B cell (primary cell): Measurements from ENCODE around the gene CRB1. TPM values are rescaled to one million over a fixed set of nuclear protein-coding genes. Genes with fewer than 3 reads are reported as not detected.

Experiments used
- ATAC-seq: fragments of 200-7000 bp; cut with Tn5 transposase; one replicate; pipeline ENCODE4 v1.10.0; 2021; ENCODE audit warnings: low read depth, mild to moderate bottlenecking, moderate number of reproducible peaks, moderate library complexity
- CTCF ChIA-PET: fragments of 350-600 bp; sonication (Branson Sonifier 250); formaldehyde crosslinking; loops from one replicate; lab custom pipeline; 2021; ENCODE audit warnings: antibody characterized with exemption, inconsistent platforms; lab: Charles Lee
- POLR2A ChIA-PET: fragments of 350-600 bp; sonication (Branson Sonifier 250); formaldehyde crosslinking; loops from one replicate; lab custom pipeline; 2021; ENCODE audit warnings: antibody characterized with exemption; lab: Charles Lee
- DNase-seq: peaks from one replicate; pipeline ENCODE4 v3.0.0; 2013
- H2AFZ ChIP-seq: 2 replicates; pipeline ENCODE4 v1.6.1; 2012; ENCODE audit warnings: mild to moderate bottlenecking, low read depth, low read length; ENCODE audit not compliant: insufficient read depth, poor library complexity, severe bottlenecking
- H3K27ac ChIP-seq, 2 donors: 1 replicate in 1 of 2; 2 replicates in 1 of 2; pipeline ENCODE4 v1.5.1; 2012 to 2013; ENCODE audit warnings: low read length in 2 of 2, mild to moderate bottlenecking in 2 of 2, moderate library complexity in 1 of 2
- H3K27me3 ChIP-seq, 4 experiments: fragments of 200-600 bp in 1 of 4; sonication (generic) in 1 of 4; replicated peaks in 1 of 4; 1 replicate in 2 of 4; 2 replicates in 2 of 4; pipeline versions ENCODE4 v1.6.1 to v1.7.0; 2013 to 2016; ENCODE audit warnings: low read length in 3 of 4, mild to moderate bottlenecking in 2 of 4, mixed read lengths in 1 of 4, moderate library complexity in 1 of 4; ENCODE audit not compliant: insufficient read depth in 4 of 4, control insufficient read depth in 3 of 4; ENCODE audit errors: control extremely low read depth in 1 of 4
- H3K36me3 ChIP-seq, 2 experiments: replicated peaks in 1 of 2; 1 replicate in 1 of 2; 2 replicates in 1 of 2; pipeline versions ENCODE4 v1.6.1 to v1.7.1; 2013; ENCODE audit warnings: low read length in 1 of 2; ENCODE audit not compliant: insufficient read depth in 2 of 2, control insufficient read depth in 1 of 2; ENCODE audit errors: control extremely low read depth in 1 of 2, extremely low read depth in 1 of 2
- H3K4me1 ChIP-seq, 2 donors: fragments of 200-600 bp in 1 of 2; sonication (generic) in 1 of 2; 1 replicate in 1 of 2; 2 replicates in 1 of 2; pipeline versions ENCODE4 v1.5.1 to v1.6.1; 2013 to 2017; ENCODE audit warnings: low read length in 2 of 2; ENCODE audit not compliant: control insufficient read depth in 2 of 2, insufficient read depth in 2 of 2
- H3K4me2 ChIP-seq: replicated peaks from 2 replicates; pipeline ENCODE3; 2012; ENCODE audit warnings: mild to moderate bottlenecking, low read depth, low read length; ENCODE audit not compliant: poor library complexity, severe bottlenecking
- H3K4me3 ChIP-seq, 5 experiments: fragments of 200-600 bp in 1 of 5; sonication (generic) in 1 of 5; 1 replicate in 3 of 5; 2 replicates in 2 of 5; pipeline versions ENCODE4 v1.5.1 to v1.7.0; 2011 to 2016; ENCODE audit warnings: low read length in 4 of 5, mild to moderate bottlenecking in 4 of 5, low read depth in 2 of 5, control low read depth in 1 of 5, moderate library complexity in 1 of 5; ENCODE audit not compliant: insufficient read depth in 1 of 5; ENCODE audit errors: control extremely low read depth in 1 of 5, extremely low read depth in 1 of 5
- H3K79me2 ChIP-seq: fragments of 200-600 bp; sonication (generic); one replicate; pipeline ENCODE4 v1.6.0; 2016; ENCODE audit warnings: low read length; ENCODE audit not compliant: control insufficient read depth, insufficient read depth
- H3K9ac ChIP-seq: fragments of 200-600 bp; sonication (generic); 2 replicates; pipeline ENCODE4 v1.6.1; 2017; ENCODE audit warnings: mild to moderate bottlenecking, low read length, moderate library complexity
- H3K9me3 ChIP-seq, 3 donors: one replicate each; pipeline versions ENCODE4 v1.6.1 to v1.7.1; 2013; ENCODE audit warnings: low read length in 2 of 3; ENCODE audit not compliant: control insufficient read depth in 2 of 3, insufficient read depth in 1 of 3; ENCODE audit errors: control extremely low read depth in 1 of 3
- H4K20me1 ChIP-seq: 2 replicates; pipeline ENCODE4 v1.6.0; 2012; ENCODE audit warnings: mild to moderate bottlenecking, low read length; ENCODE audit not compliant: insufficient read depth, control insufficient read depth, poor library complexity, severe bottlenecking
- H3K27ac Mint-ChIP-seq: one replicate; pipeline ENCODE4 v1.8.0; 2021; ENCODE audit warnings: mixed read lengths
- H3K27me3 Mint-ChIP-seq: one replicate; pipeline ENCODE4 v1.8.0; 2021; ENCODE audit warnings: mixed read lengths
- H3K4me1 Mint-ChIP-seq: one replicate; pipeline ENCODE4 v1.8.0; 2021; ENCODE audit warnings: mixed read lengths
- H3K4me3 Mint-ChIP-seq: one replicate; pipeline ENCODE4 v1.8.0; 2021; ENCODE audit warnings: mixed read lengths
- H3K9me3 Mint-ChIP-seq: one replicate; pipeline ENCODE4 v1.8.0; 2022; ENCODE audit warnings: mixed read lengths; ENCODE audit not compliant: insufficient read depth
- CTCF ChIP-seq: fragments of 200-600 bp; IDR thresholded peaks from one replicate; pipeline ENCODE4 v1.8.0; 2022; ENCODE audit warnings: antibody characterized with exemption, mild to moderate bottlenecking
- EZH2 ChIP-seq: IDR thresholded peaks from 2 replicates; pipeline ENCODE4 v1.6.1; 2012; ENCODE audit warnings: borderline replicate concordance, low read depth, mild to moderate bottlenecking, moderate library complexity, low read length; ENCODE audit not compliant: insufficient read depth, poor library complexity, severe bottlenecking
- WGBS: methylation state at CpG from one replicate; pipeline ENCODE4 v1.1.5; 2013; ENCODE audit warnings: missing lambda C conversion rate; ENCODE audit not compliant: insufficient coverage; 5-methylcytosine and 5-hydroxymethylcytosine counted together
- intact Hi-C: fragments of 100-400 bp; cut with micrococcal nuclease; formaldehyde crosslinking; loops from one replicate; pipeline ENCODE4 v1.10.0; 2022
- polyA plus RNA-seq: library from polyadenylated mRNA; depleted of rRNA; stranded (reverse); fragments of >200 nt; gene quantifications from 2 replicates; pipeline ENCODE4 v1.2.3, GENCODE V29; 2012
- total RNA-seq, 2 donors: library from RNA; stranded (reverse); fragments of 120-200 nt in 1 of 2; gene quantifications; 1 replicate in 1 of 2; 2 replicates in 1 of 2; pipeline versions ENCODE4 v1.2.3 to v1.2.4, GENCODE V29; 2013 to 2022

The CRB1 gene
- total and polyA plus RNA-seq, 2 donors (not counting 1 experiment from before 2014, with no cell fraction given): 0.15 TPM; not detected in 1

DNA sequence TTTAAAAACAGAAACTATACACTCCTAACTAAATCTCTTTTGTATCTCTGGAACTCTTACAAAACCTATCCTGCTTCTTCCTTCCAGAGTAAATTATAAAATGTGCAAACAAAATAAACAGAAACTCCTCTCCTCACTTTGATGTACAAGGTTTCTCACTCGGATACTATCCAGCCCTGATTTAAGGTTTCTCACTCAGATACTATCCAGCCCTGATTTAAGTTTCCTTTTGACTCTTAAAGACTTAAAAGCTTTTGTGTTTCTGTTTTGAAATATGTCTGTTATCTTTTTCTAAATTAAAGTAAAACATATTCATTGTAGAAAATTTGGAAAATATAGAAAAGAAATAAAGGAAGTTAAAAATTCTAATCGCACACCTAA lies 132.5 kb downstream of the CRB1 start:
- H3K4me2 ChIP-seq: no peak overlapping the region
- no peak overlapping the region for H3K27ac Mint-ChIP-seq
- H3K27me3 Mint-ChIP-seq: peaks cover 10% of the 10 kb centered on the region
- no CpG with 5 or more reads among the region's 2 CpGs for WGBS
- intact Hi-C loops: no loop called here
- DNase-seq (no peak), ATAC-seq (no peak)
- no peaks in the 10 kb centered on the region for H3K4me1 ChIP-seq
- no peak overlapping the region for H3K27ac ChIP-seq
- H2AFZ ChIP-seq: no peak overlapping the region
- no peaks in the 10 kb centered on the region for H3K9me3 Mint-ChIP-seq
- H3K27me3 ChIP-seq: no peaks in the 10 kb centered on the region
- no peak overlapping the region for H3K4me3 Mint-ChIP-seq
- no peak overlapping the region for H3K4me3 ChIP-seq
- H4K20me1 ChIP-seq: no peaks in the 10 kb centered on the region
- ChIA-PET CTCF (interaction anchor here (0.6 to 1.1 kb wide), 3 partner anchors 218 to 1447 kb away, joined by 3 to 4 read pairs (median 3); no protein-coding TSS in a partner anchor), POLR2A (no interaction called here)
- H3K79me2 ChIP-seq: no peaks in the 10 kb centered on the region
- H3K4me1 Mint-ChIP-seq: no peaks in the 10 kb centered on the region
- H3K9me3 ChIP-seq: no peaks in the 10 kb centered on the region
- no peaks in the 10 kb centered on the region for H3K36me3 ChIP-seq
- H3K9ac ChIP-seq: no peak overlapping the region
- TF ChIP-seq EZH2 (no peak), CTCF (no peak)

GRCh38 chr1:197402189-197402588 lies 134.1 kb downstream of the CRB1 start:
- no CpG with 5 or more reads among the region's 2 CpGs for WGBS
- no peaks in the 10 kb centered on the region for H3K27me3 ChIP-seq

More at GRCh38 chr1:197402189-197402588, 134.1 kb downstream of the CRB1 start:
- no peak overlapping the region for H3K4me2 ChIP-seq
- ChIA-PET CTCF (no interaction called here), POLR2A (no interaction called here)
- H3K4me1 Mint-ChIP-seq: no peaks in the 10 kb centered on the region
- H3K9ac ChIP-seq: no peak overlapping the region
- no peak overlapping the region for H3K4me3 ChIP-seq
- no peak overlapping the region for H3K4me3 Mint-ChIP-seq
- no peak overlapping the region for H2AFZ ChIP-seq
- DNase-seq: no peak
- peaks cover 10% of the 10 kb centered on the region for H3K27me3 Mint-ChIP-seq
- no peak for ATAC-seq
- H3K36me3 ChIP-seq: no peaks in the 10 kb centered on the region
- H3K9me3 Mint-ChIP-seq: no peaks in the 10 kb centered on the region
- H3K27ac ChIP-seq: no peak overlapping the region
- H3K9me3 ChIP-seq: no peaks in the 10 kb centered on the region
- H3K27ac Mint-ChIP-seq: no peak overlapping the region
- H3K79me2 ChIP-seq: no peaks in the 10 kb centered on the region
- no peak for TF ChIP-seq EZH2
- TF ChIP-seq CTCF: no peak
- intact Hi-C loops: no loop called here
- no peaks in the 10 kb centered on the region for H3K4me1 ChIP-seq
- no peaks in the 10 kb centered on the region for H4K20me1 ChIP-seq
